ENCODE data around the gene SMC4.
A peak's percentile ranks its signal among the peaks of the same experiment; 100 is the strongest.
"Not testable (repeated sequence)": the region's sequence is repeated elsewhere in the genome, so short reads cannot be mapped to it uniquely, and the experiment has no call there.

Gene SMC4

GRCh38 chr3:160399125-160400029 is at the start of gene SMC4, which contains the start of gene IFT80:
Gene SMC4 (plus strand): TSS chr3:160399650. CDS start chr3:160400827, 1,177 bp downstream.
Gene IFT80 (minus strand): TSS chr3:160399225. CDS start chr3:160384600, 14,625 bp downstream.
- peak; percentile 91 for DNase-seq (ENCODE audit: low read depth)

- no peak for DNase-seq (ENCODE audit: low read depth)
These were observed 43.6 kb upstream of the SMC4 start for GRCh38 chr3:160355826-160356225.

- DNase-seq (ENCODE audit: low read depth) = not testable (repeated sequence)
These were observed 36.6 kb upstream of the SMC4 start for GRCh38 chr3:160362896-160363295.

GRCh38 chr3:160365869-160366522 is 33.5 kb upstream of the SMC4 start:
- no peak for DNase-seq (ENCODE audit: low read depth)

- DNase-seq (ENCODE audit: low read depth) = no peak
These were observed 30.6 kb upstream of the SMC4 start for GRCh38 chr3:160368804-160369203.

- DNase-seq (ENCODE audit: low read depth) = no peak
These were observed 29.7 kb upstream of the SMC4 start for GRCh38 chr3:160369784-160370183.

- DNase-seq (ENCODE audit: low read depth) = no peak
These were observed 28.2 kb upstream of the SMC4 start for GRCh38 chr3:160370987-160371857.

- DNase-seq (ENCODE audit: low read depth) = peak; percentile 8
These were observed 26.7 kb upstream of the SMC4 start for GRCh38 chr3:160372780-160373179.

GRCh38 chr3:160373655-160374054 is 25.8 kb upstream of the SMC4 start:
- DNase-seq (ENCODE audit: low read depth) = no peak

GRCh38 chr3:160374472-160374871 is 25.0 kb upstream of the SMC4 start:
- DNase-seq (ENCODE audit: low read depth) = no peak

GRCh38 chr3:160374925-160375324 is 24.5 kb upstream of the SMC4 start:
- no peak for DNase-seq (ENCODE audit: low read depth)

- DNase-seq (ENCODE audit: low read depth) = no peak
These were observed 22.8 kb upstream of the SMC4 start for GRCh38 chr3:160376681-160377080.

GRCh38 chr3:160378331-160379109 is 20.9 kb upstream of the SMC4 start:
- DNase-seq (ENCODE audit: low read depth) = no peak

- DNase-seq (ENCODE audit: low read depth) = no peak
These were observed 19.7 kb upstream of the SMC4 start for GRCh38 chr3:160379628-160380214.

- no peak for DNase-seq (ENCODE audit: low read depth)
These were observed 18.0 kb upstream of the SMC4 start for GRCh38 chr3:160381470-160381869.

- DNase-seq (ENCODE audit: low read depth) = no peak
These were observed 14.7 kb upstream of the SMC4 start for GRCh38 chr3:160384639-160385318.

- no peak for DNase-seq (ENCODE audit: low read depth)
These were observed 8.8 kb upstream of the SMC4 start for GRCh38 chr3:160390565-160391138.

- DNase-seq (ENCODE audit: low read depth) = no peak
These were observed 6.7 kb upstream of the SMC4 start for GRCh38 chr3:160392798-160393197.

GRCh38 chr3:160393346-160394008 is 6.0 kb upstream of the SMC4 start:
- no peak for DNase-seq (ENCODE audit: low read depth)

GRCh38 chr3:160394009-160394392 is 5.4 kb upstream of the SMC4 start:
- DNase-seq (ENCODE audit: low read depth) = no peak

Data from HS-27A (cell line).